B cell (primary cell): ENCODE data around the gene NOC4L.

Source experiments
- EZH2 ChIP-seq: IDR thresholded peaks from 2 replicates; pipeline ENCODE4 v1.6.1; 2012; ENCODE audit warnings: borderline replicate concordance, low read depth, mild to moderate bottlenecking, moderate library complexity, low read length; ENCODE audit not compliant: insufficient read depth, poor library complexity, severe bottlenecking
- TF ChIP-seq, protein P1 (sequence below): fragments of 200-600 bp; IDR thresholded peaks from one replicate; pipeline ENCODE4 v1.8.0; 2022; ENCODE audit warnings: antibody characterized with exemption, mild to moderate bottlenecking

DNA sequence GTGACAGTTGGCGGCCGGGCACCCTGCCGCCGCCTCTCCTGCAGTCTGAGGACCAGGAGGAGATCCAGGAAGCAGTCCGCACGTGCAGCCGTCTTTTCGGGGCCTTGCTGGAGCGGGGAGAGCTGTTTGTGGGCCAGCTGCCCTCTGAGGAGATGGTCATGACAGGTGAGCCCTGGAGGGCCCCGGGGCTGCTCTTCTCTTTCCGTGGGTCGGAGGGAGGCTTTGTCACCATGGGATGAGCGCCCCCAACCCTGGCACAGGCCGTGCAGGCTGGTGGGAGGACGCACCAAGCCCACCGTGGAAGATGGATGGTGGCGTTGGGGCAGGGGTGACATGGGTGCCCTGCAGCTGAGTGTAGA lies 532 bp downstream of the NOC4L start:
- TF ChIP-seq, protein P1, sequence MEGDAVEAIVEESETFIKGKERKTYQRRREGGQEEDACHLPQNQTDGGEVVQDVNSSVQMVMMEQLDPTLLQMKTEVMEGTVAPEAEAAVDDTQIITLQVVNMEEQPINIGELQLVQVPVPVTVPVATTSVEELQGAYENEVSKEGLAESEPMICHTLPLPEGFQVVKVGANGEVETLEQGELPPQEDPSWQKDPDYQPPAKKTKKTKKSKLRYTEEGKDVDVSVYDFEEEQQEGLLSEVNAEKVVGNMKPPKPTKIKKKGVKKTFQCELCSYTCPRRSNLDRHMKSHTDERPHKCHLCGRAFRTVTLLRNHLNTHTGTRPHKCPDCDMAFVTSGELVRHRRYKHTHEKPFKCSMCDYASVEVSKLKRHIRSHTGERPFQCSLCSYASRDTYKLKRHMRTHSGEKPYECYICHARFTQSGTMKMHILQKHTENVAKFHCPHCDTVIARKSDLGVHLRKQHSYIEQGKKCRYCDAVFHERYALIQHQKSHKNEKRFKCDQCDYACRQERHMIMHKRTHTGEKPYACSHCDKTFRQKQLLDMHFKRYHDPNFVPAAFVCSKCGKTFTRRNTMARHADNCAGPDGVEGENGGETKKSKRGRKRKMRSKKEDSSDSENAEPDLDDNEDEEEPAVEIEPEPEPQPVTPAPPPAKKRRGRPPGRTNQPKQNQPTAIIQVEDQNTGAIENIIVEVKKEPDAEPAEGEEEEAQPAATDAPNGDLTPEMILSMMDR: no peak
- no peak for TF ChIP-seq EZH2
